ENCODE measurements around the gene SPINK8. TPM values are rescaled to one million over a fixed set of nuclear protein-coding genes. Genes with fewer than 3 reads are reported as not detected.

The SPINK8 gene
- total and polyA plus RNA-seq, 2 experiments from 2014 or later = not detected

DNA sequence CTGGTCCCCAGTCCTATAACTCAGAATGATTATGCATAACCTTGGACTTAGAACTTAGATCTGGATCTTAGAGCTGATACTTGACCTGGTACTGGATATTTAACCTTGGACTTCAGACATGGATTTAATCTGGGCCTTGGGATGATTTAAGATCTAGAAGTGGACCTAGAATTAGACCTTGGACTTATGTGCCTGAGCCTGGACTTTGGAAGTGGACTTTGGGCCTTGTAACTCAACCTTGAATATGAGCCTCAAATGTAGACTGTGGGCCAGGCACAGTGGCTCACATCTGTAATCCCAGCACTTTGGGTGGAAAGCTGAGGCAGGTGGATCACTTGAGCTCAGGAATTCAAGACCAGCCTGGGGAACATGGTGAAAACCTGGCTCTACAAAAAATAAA, 46.4 kb downstream of the SPINK8 start:
- peaks cover 14% of the 10 kb centered on the region for H3F3A ChIP-seq (ENCODE audit: insufficient read depth)
- H3K27me3 ChIP-seq (replicated peaks; ENCODE audit: insufficient read depth) = no peaks in the 10 kb centered on the region
- no peak overlapping the region for H2AFZ ChIP-seq
- H3K9me2 ChIP-seq (ENCODE audit: insufficient read depth) = no peaks in the 10 kb centered on the region
- no peak for DNase-seq
- no peak overlapping the region for H3K4me2 ChIP-seq (ENCODE audit: unreplicated experiment)
- no peaks in the 10 kb centered on the region; the same call in 1 of the 2 replicates for H3K36me3 ChIP-seq (ENCODE audit: low read depth)
- peaks cover 20% of the 10 kb centered on the region for H3K4me1 ChIP-seq (ENCODE audit: insufficient read depth)
- H3K9ac ChIP-seq = no peak overlapping the region
- no peaks in the 10 kb centered on the region for H3K9me3 ChIP-seq (ENCODE audit: low read depth)
- H3K27ac ChIP-seq = no peak overlapping the region
- H3K79me2 ChIP-seq (ENCODE audit: insufficient read depth) = no peaks in the 10 kb centered on the region
- no peaks in the 10 kb centered on the region for H4K20me1 ChIP-seq (ENCODE audit: insufficient read depth)
- in situ Hi-C loops (cut with MboI) = no loop called here
- TF ChIP-seq EZH2phosphoT487 (IDR thresholded peaks at IDR 0.05; ENCODE audit: insufficient read depth, low read depth) (no peak), EZH2 (IDR thresholded peaks at IDR 0.05; ENCODE audit: insufficient read depth, poor library complexity, severe bottlenecking) (no peak)
- H3K4me3 ChIP-seq = no peak overlapping the region

GRCh38 chr3:48286308-48286707, 47.2 kb downstream of the SPINK8 start:
- Histone ChIP-seq H3K9ac (no peak overlapping the region), H3K4me1 (ENCODE audit: insufficient read depth) (peaks cover 23% of the 10 kb centered on the region), H3K4me3 (no peak overlapping the region), H3K27me3 (replicated peaks; ENCODE audit: insufficient read depth) (no peaks in the 10 kb centered on the region), H3K27ac (no peak overlapping the region), H3K9me3 (ENCODE audit: low read depth) (no peaks in the 10 kb centered on the region), H3K4me2 (ENCODE audit: unreplicated experiment) (no peak overlapping the region), H3K36me3 (ENCODE audit: low read depth) (no peaks in the 10 kb centered on the region), H2AFZ (no peak overlapping the region), H3K9me2 (ENCODE audit: insufficient read depth) (no peaks in the 10 kb centered on the region), H3K79me2 (ENCODE audit: insufficient read depth) (no peaks in the 10 kb centered on the region), H3F3A (ENCODE audit: insufficient read depth) (peaks cover 14% of the 10 kb centered on the region), H4K20me1 (ENCODE audit: insufficient read depth) (no peaks in the 10 kb centered on the region)
- TF ChIP-seq EZH2phosphoT487 (IDR thresholded peaks at IDR 0.05; ENCODE audit: insufficient read depth, low read depth) (no peak), EZH2 (IDR thresholded peaks at IDR 0.05; ENCODE audit: insufficient read depth, poor library complexity, severe bottlenecking) (no peak)
- 84 to 94% methylated on average over 3 of the region's 3 CpGs for WGBS, 2 experiments (ENCODE audit: low coverage in 1 of 2, low lambda C conversion rate in 2 of 2, missing lambda C conversion rate in 2 of 2)
- in situ Hi-C loops (cut with MboI) = no loop called here
- no peak for DNase-seq

DNA sequence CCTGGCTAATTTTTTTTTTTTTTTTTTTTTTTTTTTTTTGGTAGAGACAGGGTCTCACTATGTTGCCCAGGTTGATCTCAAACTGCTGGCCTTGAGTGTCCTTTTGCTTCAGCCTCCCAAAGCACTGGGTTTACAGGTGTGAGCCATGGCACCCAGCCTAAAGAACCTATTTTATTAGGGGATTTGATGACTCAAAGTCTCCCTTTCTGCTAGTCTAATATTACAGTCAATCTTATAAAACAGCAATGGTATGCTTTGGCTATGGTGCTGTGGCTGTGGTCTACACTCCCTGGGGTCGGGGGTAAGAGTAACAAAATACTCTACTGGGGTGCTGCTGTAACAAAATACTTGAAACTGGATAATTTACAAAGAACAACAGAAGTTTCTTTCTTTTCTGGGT, 47.8 kb downstream of the SPINK8 start:
- H3K9me3 ChIP-seq (ENCODE audit: low read depth) = no peaks in the 10 kb centered on the region
- no peak overlapping the region for H2AFZ ChIP-seq
- H3F3A ChIP-seq (ENCODE audit: insufficient read depth) = peaks cover 16% of the 10 kb centered on the region
- no peak overlapping the region for H3K9ac ChIP-seq
- H4K20me1 ChIP-seq (ENCODE audit: insufficient read depth) = no peaks in the 10 kb centered on the region
- H3K36me3 ChIP-seq (ENCODE audit: low read depth) = no peaks in the 10 kb centered on the region
- TF ChIP-seq EZH2 (IDR thresholded peaks at IDR 0.05; ENCODE audit: insufficient read depth, poor library complexity, severe bottlenecking) = no peak
- no peak for TF ChIP-seq EZH2phosphoT487 (IDR thresholded peaks at IDR 0.05; ENCODE audit: insufficient read depth, low read depth)
- peaks cover 30% of the 10 kb centered on the region for H3K4me1 ChIP-seq (ENCODE audit: insufficient read depth)
- H3K4me3 ChIP-seq = no peak overlapping the region
- peak; percentile 31 for DNase-seq
- H3K79me2 ChIP-seq (ENCODE audit: insufficient read depth) = no peaks in the 10 kb centered on the region
- no peaks in the 10 kb centered on the region for H3K27me3 ChIP-seq (replicated peaks; ENCODE audit: insufficient read depth)
- no peaks in the 10 kb centered on the region for H3K9me2 ChIP-seq (ENCODE audit: insufficient read depth)
- peak overlapping the region; percentile 15 for H3K4me2 ChIP-seq (ENCODE audit: unreplicated experiment)
- H3K27ac ChIP-seq = peak overlapping the region; percentile 84
- WGBS, 2 experiments (ENCODE audit: low coverage in 1 of 2, low lambda C conversion rate in 2 of 2, missing lambda C conversion rate in 2 of 2) = 85 to 88% methylated on average over 1 of the region's 1 CpG
- in situ Hi-C loops (cut with MboI) = no loop called here

- Histone ChIP-seq H2AFZ (no peak overlapping the region), H3K9ac (peak overlapping the region; percentile 47), H3K4me1 (ENCODE audit: insufficient read depth) (peaks cover 34% of the 10 kb centered on the region), H3K4me2 (ENCODE audit: unreplicated experiment) (peak overlapping the region; percentile 69), H3K79me2 (ENCODE audit: insufficient read depth) (no peaks in the 10 kb centered on the region), H4K20me1 (ENCODE audit: insufficient read depth) (no peaks in the 10 kb centered on the region), H3K27me3 (replicated peaks; ENCODE audit: insufficient read depth) (no peaks in the 10 kb centered on the region), H3K9me3 (ENCODE audit: low read depth) (no peaks in the 10 kb centered on the region), H3K27ac (peak overlapping the region; percentile 84), H3F3A (ENCODE audit: insufficient read depth) (peaks cover 14% of the 10 kb centered on the region), H3K9me2 (ENCODE audit: insufficient read depth) (no peaks in the 10 kb centered on the region), H3K4me3 (no peak overlapping the region), H3K36me3 (ENCODE audit: low read depth) (no peaks in the 10 kb centered on the region)
- 100% methylated on average over 1 of the region's 1 CpG for WGBS, 2 experiments (ENCODE audit: low coverage in 1 of 2, low lambda C conversion rate in 2 of 2, missing lambda C conversion rate in 2 of 2)
- TF ChIP-seq EZH2 (IDR thresholded peaks at IDR 0.05; ENCODE audit: insufficient read depth, poor library complexity, severe bottlenecking) (no peak), EZH2phosphoT487 (IDR thresholded peaks at IDR 0.05; ENCODE audit: insufficient read depth, low read depth) (no peak)
- DNase-seq = peak; percentile 86
- in situ Hi-C loops (cut with MboI) = no loop called here
Observed at GRCh38 chr3:48285132-48285531, 48.3 kb downstream of the SPINK8 start.

DNA sequence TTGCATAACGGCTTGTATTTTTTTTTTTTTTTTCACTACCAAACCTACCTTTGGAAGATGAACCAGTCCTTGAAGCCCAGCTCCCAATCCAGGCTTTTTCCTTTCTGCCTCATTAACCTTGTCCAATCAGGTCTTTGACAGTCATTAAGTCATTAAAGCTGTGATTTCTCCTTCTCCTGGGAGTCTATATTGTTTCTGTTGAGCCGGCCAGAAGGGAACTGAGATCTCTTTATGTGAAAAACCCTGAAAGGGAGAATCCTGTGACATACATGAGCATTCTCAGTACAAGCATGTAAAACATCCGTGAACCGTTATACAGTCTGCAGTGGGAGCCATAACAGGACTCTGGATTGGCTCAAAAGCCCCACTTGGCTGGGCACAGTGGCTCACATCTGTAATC, 52.6 kb downstream of the SPINK8 start:
- Histone ChIP-seq H3F3A (ENCODE audit: insufficient read depth) (peaks cover 18% of the 10 kb centered on the region), H3K27me3 (replicated peaks; ENCODE audit: insufficient read depth) (no peaks in the 10 kb centered on the region), H3K36me3 (ENCODE audit: low read depth) (no peaks in the 10 kb centered on the region), H3K4me2 (ENCODE audit: unreplicated experiment) (peak overlapping the region; percentile 29), H3K4me1 (ENCODE audit: insufficient read depth) (peaks cover 39% of the 10 kb centered on the region), H3K9me2 (ENCODE audit: insufficient read depth) (no peaks in the 10 kb centered on the region), H3K4me3 (no peak overlapping the region), H3K9ac (peak overlapping the region; percentile 59), H3K27ac (peak overlapping the region; percentile 81), H2AFZ (no peak overlapping the region), H4K20me1 (ENCODE audit: insufficient read depth) (no peaks in the 10 kb centered on the region), H3K9me3 (ENCODE audit: low read depth) (no peaks in the 10 kb centered on the region), H3K79me2 (ENCODE audit: insufficient read depth) (no peaks in the 10 kb centered on the region)
- in situ Hi-C loops (cut with MboI) = no loop called here
- WGBS, 2 experiments (ENCODE audit: low coverage in 1 of 2, low lambda C conversion rate in 2 of 2, missing lambda C conversion rate in 2 of 2) = 27 to 29% methylated on average over 4 of the region's 4 CpGs
- no peak for DNase-seq
- TF ChIP-seq EZH2 (IDR thresholded peaks at IDR 0.05; ENCODE audit: insufficient read depth, poor library complexity, severe bottlenecking) = no peak
- no peak for TF ChIP-seq EZH2phosphoT487 (IDR thresholded peaks at IDR 0.05; ENCODE audit: insufficient read depth, low read depth)
